Mesendoderm (in vitro differentiated cells): ENCODE results near the gene TMEM220.
"Not testable (repeated sequence)": the region's sequence is repeated elsewhere in the genome, so short reads cannot be mapped to it uniquely, and the experiment has no call there.

ENCODE experiments used
- DNase-seq: peaks from one replicate; pipeline ENCODE4 v3.0.0; 2013
- H2AK5ac ChIP-seq: 2 replicates; pipeline ENCODE4 v1.6.1; 2013; ENCODE audit warnings: low read length, inconsistent platforms
- H2BK120ac ChIP-seq: 2 replicates; pipeline ENCODE4 v1.6.1; 2013; ENCODE audit warnings: low read depth, mild to moderate bottlenecking, low read length, moderate library complexity, mixed read lengths
- H2BK15ac ChIP-seq: replicated peaks from 2 replicates; pipeline ENCODE4 v1.6.1; 2013; ENCODE audit warnings: low read depth, mild to moderate bottlenecking, moderate library complexity
- H2BK5ac ChIP-seq: 2 replicates; pipeline ENCODE4 v1.6.1; 2013; ENCODE audit warnings: low read length, inconsistent platforms
- H3K18ac ChIP-seq: 2 replicates; pipeline ENCODE4 v1.6.1; 2013; ENCODE audit warnings: mild to moderate bottlenecking, low read length, mixed read lengths
- H3K23ac ChIP-seq: one replicate; pipeline ENCODE4 v1.6.1; 2013; ENCODE audit warnings: low read length
- H3K27ac ChIP-seq: 2 replicates; pipeline ENCODE4 v1.5.1; 2013; ENCODE audit warnings: low read depth, mild to moderate bottlenecking, inconsistent platforms, low read length, moderate library complexity
- H3K27me3 ChIP-seq: 2 replicates; pipeline ENCODE4 v1.6.1; 2013; ENCODE audit warnings: low read length, control low read depth, mild to moderate bottlenecking, inconsistent platforms; ENCODE audit not compliant: insufficient read depth, poor library complexity
- H3K36me3 ChIP-seq: 2 replicates; pipeline ENCODE4 v1.6.1; 2013; ENCODE audit warnings: low read length, inconsistent platforms; ENCODE audit not compliant: control insufficient read depth, insufficient read depth
- H3K4ac ChIP-seq: one replicate; pipeline ENCODE4 v1.6.1; 2013; ENCODE audit warnings: low read depth, mild to moderate bottlenecking, low read length, moderate library complexity
- H3K4me1 ChIP-seq: 2 replicates; pipeline ENCODE4 v1.6.1; 2013; ENCODE audit warnings: low read depth, low read length, inconsistent platforms; ENCODE audit not compliant: control insufficient read depth
- H3K4me2 ChIP-seq: 2 replicates; pipeline ENCODE4 v1.6.1; 2013; ENCODE audit warnings: low read length
- H3K4me3 ChIP-seq: 2 replicates; pipeline ENCODE4 v1.5.1; 2013; ENCODE audit warnings: mild to moderate bottlenecking, low read length
- H3K56ac ChIP-seq: one replicate; pipeline ENCODE4 v1.6.1; 2013; ENCODE audit warnings: low read length
- H3K79me1 ChIP-seq: 2 replicates; pipeline ENCODE4 v1.6.1; 2013; ENCODE audit warnings: low read length, inconsistent platforms
- H3K79me2 ChIP-seq: 2 replicates; pipeline ENCODE4 v1.6.1; 2013; ENCODE audit warnings: mild to moderate bottlenecking, low read length; ENCODE audit not compliant: control insufficient read depth, insufficient read depth
- H3K9ac ChIP-seq: 2 replicates; pipeline ENCODE4 v1.6.1; 2013; ENCODE audit warnings: low read length, inconsistent platforms
- H4K5ac ChIP-seq: one replicate; pipeline ENCODE4 v1.6.1; 2013; ENCODE audit warnings: low read length
- H4K8ac ChIP-seq: one replicate; pipeline ENCODE4 v1.6.1; 2013; ENCODE audit warnings: low read depth, mild to moderate bottlenecking, control low read depth, low read length, moderate library complexity
- WGBS: extraction: QIAGEN DNeasy Blood & Tissue Kit; methylation state at CpG from one replicate; pipeline ENCODE4 v1.1.7; 2013; ENCODE audit warnings: low lambda C conversion rate, missing lambda C conversion rate; ENCODE audit not compliant: insufficient coverage; ENCODE audit errors: extremely low coverage; 5-methylcytosine and 5-hydroxymethylcytosine counted together

TMEM220 gene

GRCh38 chr17:10702574-10702973, 27.2 kb downstream of the TMEM220 start:
- no CpG with 5 or more reads among the region's 2 CpGs for WGBS
- no peak for DNase-seq
- Histone ChIP-seq H3K4ac (no peak overlapping the region), H2BK15ac (no peak overlapping the region), H3K79me1 (no peaks in the 10 kb centered on the region), H3K4me3 (no peak overlapping the region), H2BK5ac (no peak overlapping the region), H3K18ac (no peak overlapping the region), H3K36me3 (peaks cover 1% of the 10 kb centered on the region), H3K4me2 (no peak overlapping the region), H3K56ac (no peak overlapping the region), H3K4me1 (no peaks in the 10 kb centered on the region), H2BK120ac (no peak overlapping the region), H3K79me2 (no peaks in the 10 kb centered on the region), H4K8ac (no peak overlapping the region), H3K9ac (no peak overlapping the region), H4K5ac (no peak overlapping the region), H2AK5ac (no peak overlapping the region), H3K27ac (no peak overlapping the region), H3K27me3 (no peaks in the 10 kb centered on the region), H3K23ac (no peak overlapping the region)

GRCh38 chr17:10699856-10700255, 30.0 kb downstream of the TMEM220 start:
- Histone ChIP-seq H4K5ac (no peak overlapping the region), H3K27ac (no peak overlapping the region)

GRCh38 chr17:10698096-10698818, 31.6 kb downstream of the TMEM220 start:
- H3K18ac ChIP-seq = no peak overlapping the region
- no peak overlapping the region for H2AK5ac ChIP-seq
- no peaks in the 10 kb centered on the region for H3K27me3 ChIP-seq
- H3K4me1 ChIP-seq = no peaks in the 10 kb centered on the region
- H4K8ac ChIP-seq = no peak overlapping the region
- H3K23ac ChIP-seq = no peak overlapping the region
- H4K5ac ChIP-seq = peak overlapping the region; percentile 47
- H3K9ac ChIP-seq = peak overlapping the region; percentile 87
- H3K79me2 ChIP-seq = peaks cover 26% of the 10 kb centered on the region
- peaks cover 6% of the 10 kb centered on the region for H3K36me3 ChIP-seq
- no CpG with 5 or more reads among the region's 18 CpGs for WGBS
- H2BK5ac ChIP-seq = no peak overlapping the region
- H2BK15ac ChIP-seq = no peak overlapping the region
- peak overlapping the region; percentile 81 for H3K4me2 ChIP-seq
- peak overlapping the region; percentile 93 for H3K27ac ChIP-seq
- DNase-seq = peak; percentile 7
- H3K4ac ChIP-seq = peak overlapping the region; percentile 12
- peak overlapping the region; percentile 47 for H3K4me3 ChIP-seq
- H3K79me1 ChIP-seq = peaks cover 8% of the 10 kb centered on the region
- H3K56ac ChIP-seq = peak overlapping the region; percentile 91
- H2BK120ac ChIP-seq = no peak overlapping the region

More at GRCh38 chr17:10699856-10700255, 30.0 kb downstream of the TMEM220 start:
- DNase-seq = no peak
- H2BK5ac ChIP-seq = no peak overlapping the region
- no peaks in the 10 kb centered on the region for H3K4me1 ChIP-seq
- H3K4me3 ChIP-seq = no peak overlapping the region
- H3K23ac ChIP-seq = no peak overlapping the region
- peaks cover 2% of the 10 kb centered on the region for H3K79me1 ChIP-seq
- no peak overlapping the region for H3K56ac ChIP-seq
- no peak overlapping the region for H3K4me2 ChIP-seq
- H3K4ac ChIP-seq = no peak overlapping the region
- peaks cover 2% of the 10 kb centered on the region for H3K36me3 ChIP-seq
- no peak overlapping the region for H2AK5ac ChIP-seq
- H2BK15ac ChIP-seq = no peak overlapping the region
- no peak overlapping the region for H3K9ac ChIP-seq
- H3K27me3 ChIP-seq = no peaks in the 10 kb centered on the region
- no peak overlapping the region for H3K18ac ChIP-seq
- WGBS = no CpG with 5 or more reads among the region's 1 CpG
- no peak overlapping the region for H4K8ac ChIP-seq
- no peak overlapping the region for H2BK120ac ChIP-seq
- peaks cover 19% of the 10 kb centered on the region for H3K79me2 ChIP-seq

GRCh38 chr17:10697092-10698081, 32.4 kb downstream of the TMEM220 start, which contains the start of the genes ADPRM and SCO1:
Gene ADPRM (plus strand): TSS chr17:10697594. CDS start chr17:10704927, 7,333 bp downstream.
Gene SCO1 (minus strand): TSS chr17:10697533. CDS start chr17:10697507, 26 bp downstream.
- WGBS = no CpG with 5 or more reads among the region's 84 CpGs
- Histone ChIP-seq H3K36me3 (peaks cover 6% of the 10 kb centered on the region), H3K56ac (peak within 1 kb of the TSS; percentile 98), H3K79me1 (peaks cover 9% of the 10 kb centered on the region), H4K5ac (peak within 1 kb of the TSS; percentile 47), H2BK5ac (peak within 1 kb of the TSS; percentile 82), H3K27me3 (no peaks in the 10 kb centered on the region), H4K8ac (peak within 1 kb of the TSS; percentile 59), H3K18ac (peak within 1 kb of the TSS; percentile 94), H3K4me3 (peak within 1 kb of the TSS; percentile 97), H2BK15ac (no peak within 1 kb of the TSS), H2BK120ac (no peak within 1 kb of the TSS), H2AK5ac (no peak within 1 kb of the TSS), H3K9ac (peak within 1 kb of the TSS; percentile 94), H3K79me2 (peaks cover 32% of the 10 kb centered on the region), H3K27ac (peak within 1 kb of the TSS; percentile 93), H3K4me2 (peak within 1 kb of the TSS; percentile 81), H3K4ac (peak within 1 kb of the TSS; percentile 12), H3K4me1 (no peaks in the 10 kb centered on the region), H3K23ac (peak within 1 kb of the TSS; percentile 75)
- DNase-seq = peak; percentile 98

GRCh38 chr17:10695875-10696407, 33.9 kb downstream of the TMEM220 start:
- H2BK15ac ChIP-seq, H3K4ac ChIP-seq, H2AK5ac ChIP-seq, H3K18ac ChIP-seq, H4K8ac ChIP-seq, H2BK5ac ChIP-seq, H3K27ac ChIP-seq, H3K4me3 ChIP-seq, H3K27me3 ChIP-seq, H3K36me3 ChIP-seq, H3K4me1 ChIP-seq, H2BK120ac ChIP-seq, H4K5ac ChIP-seq: not testable (repeated sequence)
- WGBS = no CpG with 5 or more reads among the region's 17 CpGs
- peak overlapping the region; percentile 19 for H3K4me2 ChIP-seq
- peak overlapping the region; percentile 77 for H3K56ac ChIP-seq
- H3K79me2 ChIP-seq = peaks cover 36% of the 10 kb centered on the region
- DNase-seq = peak; percentile 2
- peak overlapping the region; percentile 50 for H3K23ac ChIP-seq
- H3K79me1 ChIP-seq = peaks cover 12% of the 10 kb centered on the region
- H3K9ac ChIP-seq = peak overlapping the region; percentile 94
